ENCODE measurements around the gene ZNF106.

DNA sequence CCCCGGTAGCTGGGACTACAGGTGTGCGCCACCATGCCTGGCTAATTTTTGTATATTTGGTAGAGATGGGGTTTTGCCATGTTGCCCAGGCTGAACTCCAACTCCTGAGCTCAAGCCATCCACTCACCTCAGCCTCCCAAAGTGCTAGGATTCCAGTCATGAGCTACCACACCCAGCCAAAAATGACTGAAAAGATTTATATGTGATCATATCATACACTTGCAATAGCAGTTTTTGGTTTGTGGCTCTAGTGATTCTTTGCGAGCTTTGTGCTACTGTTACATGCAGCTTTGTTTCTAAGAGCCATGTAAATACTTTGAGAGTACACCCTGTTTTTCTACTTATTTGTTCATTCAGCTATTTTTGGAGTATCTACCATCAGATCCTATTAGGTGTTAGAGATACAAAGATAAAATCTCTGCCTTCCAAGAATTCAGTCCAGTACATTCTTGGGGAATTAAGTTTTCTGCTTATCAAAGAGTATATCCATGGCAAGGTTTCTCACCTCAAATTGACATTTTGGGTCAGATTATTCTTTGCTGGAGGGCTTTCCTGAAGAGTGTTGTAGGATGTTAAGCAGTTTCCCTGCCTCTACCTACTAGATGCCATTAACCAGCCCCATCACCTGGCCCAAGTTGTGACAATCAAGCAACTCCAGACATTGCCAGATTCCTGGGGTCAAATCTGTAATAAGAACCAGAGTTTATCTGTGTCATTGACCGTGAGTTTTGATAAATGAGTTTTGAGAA is 19.5 kb upstream of the ZNF106 start:
- TF ChIP-seq, protein P1, sequence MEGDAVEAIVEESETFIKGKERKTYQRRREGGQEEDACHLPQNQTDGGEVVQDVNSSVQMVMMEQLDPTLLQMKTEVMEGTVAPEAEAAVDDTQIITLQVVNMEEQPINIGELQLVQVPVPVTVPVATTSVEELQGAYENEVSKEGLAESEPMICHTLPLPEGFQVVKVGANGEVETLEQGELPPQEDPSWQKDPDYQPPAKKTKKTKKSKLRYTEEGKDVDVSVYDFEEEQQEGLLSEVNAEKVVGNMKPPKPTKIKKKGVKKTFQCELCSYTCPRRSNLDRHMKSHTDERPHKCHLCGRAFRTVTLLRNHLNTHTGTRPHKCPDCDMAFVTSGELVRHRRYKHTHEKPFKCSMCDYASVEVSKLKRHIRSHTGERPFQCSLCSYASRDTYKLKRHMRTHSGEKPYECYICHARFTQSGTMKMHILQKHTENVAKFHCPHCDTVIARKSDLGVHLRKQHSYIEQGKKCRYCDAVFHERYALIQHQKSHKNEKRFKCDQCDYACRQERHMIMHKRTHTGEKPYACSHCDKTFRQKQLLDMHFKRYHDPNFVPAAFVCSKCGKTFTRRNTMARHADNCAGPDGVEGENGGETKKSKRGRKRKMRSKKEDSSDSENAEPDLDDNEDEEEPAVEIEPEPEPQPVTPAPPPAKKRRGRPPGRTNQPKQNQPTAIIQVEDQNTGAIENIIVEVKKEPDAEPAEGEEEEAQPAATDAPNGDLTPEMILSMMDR (conservative IDR thresholded peaks at IDR 0.05 in 1 of 2, IDR thresholded peaks at IDR 0.05 in 1 of 2; ENCODE audit: extremely low read depth in 1 of 2, insufficient read depth in 1 of 2, low read depth in 1 of 2, low read length in 2 of 2): no peak
- no peak for TF ChIP-seq EZH2 (IDR thresholded peaks at IDR 0.05; ENCODE audit: borderline replicate concordance, low read length)
